SK-N-MC (cell line): ENCODE data around the gene PCBD1.
"Not testable (repeated sequence)": the region's sequence is repeated elsewhere in the genome, so short reads cannot be mapped to it uniquely, and the experiment has no call there.

Source experiments
- EZH2 ChIP-seq: fragments of 200-600 bp; sonication (generic); IDR thresholded peaks from one replicate; pipeline ENCODE4 v1.6.1; 2017; ENCODE audit warnings: antibody characterized with exemption
- FOXP2 ChIP-seq: optimal IDR thresholded peaks from 2 replicates; pipeline ENCODE3; 2011; ENCODE audit warnings: mild to moderate bottlenecking, moderate library complexity; ENCODE audit not compliant: insufficient read depth; ENCODE audit errors: extremely low read length, control extremely low read depth
- POLR2AphosphoS5 ChIP-seq: IDR thresholded peaks from 2 replicates; pipeline ENCODE4 v1.6.1; 2012; ENCODE audit warnings: mild to moderate bottlenecking, low read depth, low read length, borderline replicate concordance

DNA sequence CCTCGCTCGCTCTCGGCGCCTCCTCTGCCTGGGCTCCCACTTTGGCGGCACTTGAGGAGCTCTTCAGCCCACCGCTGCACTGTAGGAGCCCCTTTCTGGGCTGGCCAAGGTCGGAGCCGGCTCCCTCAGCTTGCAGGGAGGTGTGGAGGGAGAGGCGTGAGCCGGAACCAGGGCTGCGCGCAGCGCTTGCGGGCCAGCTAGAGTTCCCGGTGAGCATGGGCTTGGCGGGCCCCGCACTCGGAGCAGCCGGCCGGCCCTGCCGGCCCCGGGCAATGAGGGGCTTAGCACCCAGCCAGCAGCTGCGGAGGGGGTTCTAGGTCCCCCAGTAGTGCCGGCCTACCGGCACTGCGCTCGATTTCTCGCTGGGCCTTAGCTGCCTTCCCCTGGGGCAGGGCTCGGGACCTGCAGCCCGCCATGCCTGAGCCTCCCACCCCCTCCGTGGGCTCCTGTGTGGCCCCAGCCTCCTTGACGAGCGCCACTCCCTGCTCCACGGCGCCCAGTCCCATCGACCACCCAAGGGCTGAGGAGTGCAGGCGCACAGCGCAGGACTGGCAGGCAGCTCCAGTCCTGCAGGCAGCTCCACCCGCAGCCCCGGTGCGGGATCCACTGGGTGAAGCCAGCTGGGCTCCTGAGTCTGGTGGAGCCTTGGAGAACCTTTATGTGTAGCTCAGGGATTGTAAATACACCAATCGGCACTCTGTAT is 26.7 kb downstream of the PCBD1 start:
- TF ChIP-seq POLR2AphosphoS5, EZH2, FOXP2: not testable (repeated sequence)
